Stimulated activated naive B cell treated with anti-CD40 and anti-IgM and Interleukin-4, amounts not matched to agents 10 μg/mL and 1 μg/mL and 100 μg/mL, for 72 hours (primary cell): ENCODE data around the gene KCP.

Source experiments
- ATAC-seq, 2 donors: fragments of 150-1000 bp; cut with Tn5 transposase; replicated peaks; 2 replicates each; pipeline ENCODE4 v1.10.0; 2021; ENCODE audit warnings: moderate library complexity in 1 of 2
- DNase-seq: peaks from one replicate; pipeline ENCODE4 v3.0.0; 2021
- H3K27ac Mint-ChIP-seq: one replicate; pipeline ENCODE4 v1.8.0; 2022; ENCODE audit warnings: mild to moderate bottlenecking, mixed read lengths
- H3K27me3 Mint-ChIP-seq, 2 donors: one replicate each; pipeline ENCODE4 v1.8.0; 2022; ENCODE audit warnings: mixed read lengths in 2 of 2
- H3K36me3 Mint-ChIP-seq, 2 donors: one replicate each; pipeline ENCODE4 v1.8.0; 2022; ENCODE audit warnings: mixed read lengths in 2 of 2, mild to moderate bottlenecking in 1 of 2
- H3K4me1 Mint-ChIP-seq, 2 donors: one replicate each; pipeline ENCODE4 v1.8.0; 2022; ENCODE audit warnings: mixed read lengths in 2 of 2, mild to moderate bottlenecking in 1 of 2
- H3K4me3 Mint-ChIP-seq, 2 donors: one replicate each; pipeline ENCODE4 v1.8.0; 2022; ENCODE audit warnings: mild to moderate bottlenecking in 2 of 2, mixed read lengths in 2 of 2, moderate library complexity in 1 of 2
- H3K9me3 Mint-ChIP-seq, 2 donors: one replicate each; pipeline ENCODE4 v1.8.0; 2022; ENCODE audit warnings: mixed read lengths in 2 of 2, mild to moderate bottlenecking in 1 of 2

The KCP gene

DNA sequence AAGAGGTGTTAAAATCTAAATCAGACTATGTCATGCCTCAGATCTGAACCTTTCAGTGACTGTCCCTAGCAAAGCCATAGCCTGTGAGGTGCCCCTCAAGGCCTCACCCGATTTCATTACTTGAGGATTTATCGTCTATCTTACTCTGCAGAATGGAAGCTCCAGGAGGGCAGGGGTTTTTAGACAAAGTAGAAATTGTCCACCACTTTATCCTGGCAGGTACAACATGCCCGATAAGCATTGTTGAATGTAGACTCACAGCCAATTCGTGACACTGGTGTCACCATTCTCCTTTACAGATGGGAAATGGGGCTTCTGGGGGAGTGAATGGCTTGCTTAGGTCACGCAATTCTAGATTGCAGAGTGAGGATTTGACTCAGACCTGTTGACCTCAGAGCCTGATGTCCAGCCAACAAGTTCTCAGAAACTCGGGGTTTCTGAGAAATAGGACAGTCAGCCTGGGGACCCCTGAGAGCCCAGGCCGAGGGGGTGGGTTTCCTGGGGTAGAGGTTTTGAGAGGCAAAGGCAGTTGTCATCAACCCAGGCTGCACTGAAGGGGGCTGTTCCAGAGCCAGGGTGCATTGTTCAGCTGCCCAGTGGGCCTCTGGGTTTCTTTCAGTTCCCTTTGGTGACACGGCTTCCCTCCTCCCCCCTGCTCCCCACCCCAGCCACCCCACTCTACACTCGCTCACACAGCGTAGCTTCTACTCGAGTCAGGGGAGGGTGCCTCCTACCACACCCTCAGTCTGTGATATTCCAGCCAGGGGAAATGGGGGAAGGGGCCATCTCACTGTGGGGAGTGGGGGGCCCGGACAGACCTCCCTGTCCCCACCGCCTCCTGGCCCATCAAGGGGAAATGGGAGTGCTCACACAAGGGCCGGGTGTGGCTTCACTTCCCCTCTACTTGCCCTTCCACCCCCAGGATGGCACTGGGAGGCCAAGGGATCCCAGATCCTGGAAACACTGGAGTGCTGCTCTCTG lies 24.1 kb upstream of the KCP start:
- H3K27ac Mint-ChIP-seq, result peak overlapping the region; percentile 94
- H3K9me3 Mint-ChIP-seq, result peaks cover 0 to 3% of the 10 kb centered on the region in 2 donors
- H3K27me3 Mint-ChIP-seq, result no peaks in the 10 kb centered on the region
- H3K4me3 Mint-ChIP-seq, result peak overlapping the region; percentile 57 to 79
- H3K36me3 Mint-ChIP-seq, result peaks cover 15 to 18% of the 10 kb centered on the region in 2 donors
- peak; percentile 23 to 43 for ATAC-seq
- peaks cover 31 to 59% of the 10 kb centered on the region in 2 donors for H3K4me1 Mint-ChIP-seq
- peak; percentile 49 for DNase-seq

DNA sequence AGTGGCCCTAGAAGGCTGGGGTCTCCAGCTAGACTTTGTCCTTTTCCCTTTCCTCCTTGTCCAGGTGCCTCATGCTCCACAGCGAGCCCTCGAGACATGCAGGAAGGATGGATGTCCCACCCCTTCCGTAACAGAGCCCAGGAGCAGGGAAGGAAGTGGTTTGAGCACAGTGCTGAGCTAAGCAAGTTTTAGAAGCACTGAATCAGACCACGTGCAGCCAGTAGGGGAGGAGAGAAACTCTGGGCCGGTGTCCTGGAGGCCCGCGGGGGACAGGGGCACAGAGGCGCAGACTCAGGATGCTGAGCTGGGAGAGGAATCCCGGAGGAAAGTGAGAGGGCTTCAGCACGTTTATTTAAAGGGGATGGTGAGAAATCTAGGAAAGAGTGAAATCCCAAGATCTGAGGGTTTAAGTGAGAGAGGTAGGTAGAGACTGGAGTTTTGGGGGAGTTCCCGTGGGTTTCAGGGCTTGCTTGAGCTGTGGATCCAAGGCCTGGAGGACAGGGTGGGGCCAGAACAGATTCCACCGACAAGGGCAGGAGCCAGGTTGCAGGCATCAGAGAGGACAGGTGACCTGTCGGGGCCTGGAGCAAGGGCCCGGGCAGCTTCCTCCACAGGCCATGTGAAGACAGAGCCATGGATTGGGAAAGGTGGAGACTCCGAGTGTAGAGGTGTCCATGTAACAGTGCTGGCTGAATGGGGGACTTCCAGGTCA lies 22.8 kb upstream of the KCP start:
- Mint-ChIP-seq H3K9me3 (peaks cover 0 to 3% of the 10 kb centered on the region in 2 donors), H3K4me3 (peak overlapping the region; percentile 79 to 83), H3K36me3 (peaks cover 11 to 14% of the 10 kb centered on the region in 2 donors), H3K4me1 (peaks cover 26 to 53% of the 10 kb centered on the region in 2 donors), H3K27ac (peak overlapping the region; percentile 98), H3K27me3 (no peaks in the 10 kb centered on the region)
- DNase-seq, result no peak
- peak; percentile 28 to 30 for ATAC-seq

DNA sequence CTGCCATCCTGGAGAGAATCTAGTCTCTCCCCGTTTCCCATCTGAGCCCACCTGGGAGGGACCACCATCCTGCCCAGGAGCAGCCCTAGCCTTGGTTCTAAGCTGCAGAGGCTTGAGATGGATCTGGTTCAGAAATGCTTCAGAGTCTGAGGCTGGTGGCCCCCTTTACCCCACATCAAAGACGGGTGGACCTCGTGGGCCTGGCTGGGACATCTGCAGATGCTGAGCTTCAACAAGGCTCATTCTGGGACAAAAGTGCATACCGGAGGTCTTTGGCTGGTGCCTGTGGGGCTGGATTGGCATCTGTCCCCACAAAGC lies 22.3 kb upstream of the KCP start:
- H3K4me3 Mint-ChIP-seq, result peak overlapping the region; percentile 15 to 79
- H3K36me3 Mint-ChIP-seq, result peaks cover 10 to 12% of the 10 kb centered on the region in 2 donors
- H3K27me3 Mint-ChIP-seq, result no peaks in the 10 kb centered on the region
- H3K27ac Mint-ChIP-seq, result peak overlapping the region; percentile 98
- peaks cover 26 to 53% of the 10 kb centered on the region in 2 donors for H3K4me1 Mint-ChIP-seq
- ATAC-seq (no peak), DNase-seq (no peak)
- H3K9me3 Mint-ChIP-seq, result peaks cover 0 to 3% of the 10 kb centered on the region in 2 donors

DNA sequence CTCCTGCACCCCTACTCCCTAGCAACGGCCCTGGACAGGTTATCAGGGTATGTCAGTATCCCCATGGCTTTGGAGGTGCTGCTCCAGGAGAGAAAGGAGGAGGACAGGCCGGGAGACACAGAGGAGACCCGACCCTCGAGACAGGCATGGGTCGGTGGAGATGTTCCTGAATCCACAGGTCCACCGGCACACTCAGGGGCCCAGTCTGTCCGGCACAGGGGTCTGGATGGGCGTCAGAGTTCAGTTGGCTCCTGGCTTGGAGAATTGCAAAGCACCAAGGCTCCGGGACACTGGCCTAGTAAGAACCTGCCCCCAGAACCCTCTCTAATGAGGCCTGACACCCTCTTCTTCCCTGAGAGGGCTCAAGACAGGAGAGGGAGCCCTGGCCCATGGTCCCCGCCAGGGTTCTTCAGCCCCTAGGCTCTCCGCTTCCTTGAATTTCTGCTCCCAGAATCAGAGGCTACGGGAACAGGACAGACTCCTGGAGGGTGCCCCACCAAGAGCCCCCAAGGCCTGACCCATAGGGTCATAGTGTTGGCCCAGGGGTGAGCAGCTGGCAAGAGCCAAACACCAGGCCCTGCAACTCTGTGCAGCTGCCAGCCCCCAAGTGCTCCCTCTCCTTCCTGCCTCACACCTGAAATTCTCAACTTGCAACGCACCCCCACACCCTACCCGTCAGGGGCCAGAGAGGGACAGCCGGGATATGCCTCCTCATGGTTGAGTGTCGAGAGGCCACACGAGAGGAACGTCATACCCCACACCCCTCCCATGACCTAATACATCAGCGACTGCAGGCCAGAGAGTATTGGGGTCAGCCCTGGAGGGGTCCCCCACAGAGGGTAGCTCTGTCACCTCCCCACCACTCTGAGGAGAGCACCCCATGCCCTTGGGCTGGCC lies 21.7 kb upstream of the KCP start:
- Mint-ChIP-seq H3K27me3 (no peaks in the 10 kb centered on the region), H3K4me3 (peak overlapping the region in 1 of 2 donors; percentile 19)

GRCh38 chr7:128931190-128931798 lies 20.8 kb upstream of the KCP start:
- DNase-seq, result no peak
- peak overlapping the region; percentile 42 for H3K27ac Mint-ChIP-seq
- peaks cover 19 to 40% of the 10 kb centered on the region in 2 donors for H3K4me1 Mint-ChIP-seq
- ATAC-seq, result no peak
- H3K4me3 Mint-ChIP-seq, result no peak overlapping the region
- H3K36me3 Mint-ChIP-seq, result peaks cover 2 to 6% of the 10 kb centered on the region in 2 donors
- H3K9me3 Mint-ChIP-seq, result peaks cover 0 to 3% of the 10 kb centered on the region in 2 donors
- H3K27me3 Mint-ChIP-seq, result no peaks in the 10 kb centered on the region

More for the DNA sequence above, 21.7 kb upstream of the KCP start:
- peaks cover 24 to 50% of the 10 kb centered on the region in 2 donors for H3K4me1 Mint-ChIP-seq
- H3K36me3 Mint-ChIP-seq, result peaks cover 7 to 10% of the 10 kb centered on the region in 2 donors
- ATAC-seq, result no peak
- DNase-seq, result no peak
- H3K27ac Mint-ChIP-seq, result peak overlapping the region; percentile 98
- peaks cover 0 to 3% of the 10 kb centered on the region in 2 donors for H3K9me3 Mint-ChIP-seq

DNA sequence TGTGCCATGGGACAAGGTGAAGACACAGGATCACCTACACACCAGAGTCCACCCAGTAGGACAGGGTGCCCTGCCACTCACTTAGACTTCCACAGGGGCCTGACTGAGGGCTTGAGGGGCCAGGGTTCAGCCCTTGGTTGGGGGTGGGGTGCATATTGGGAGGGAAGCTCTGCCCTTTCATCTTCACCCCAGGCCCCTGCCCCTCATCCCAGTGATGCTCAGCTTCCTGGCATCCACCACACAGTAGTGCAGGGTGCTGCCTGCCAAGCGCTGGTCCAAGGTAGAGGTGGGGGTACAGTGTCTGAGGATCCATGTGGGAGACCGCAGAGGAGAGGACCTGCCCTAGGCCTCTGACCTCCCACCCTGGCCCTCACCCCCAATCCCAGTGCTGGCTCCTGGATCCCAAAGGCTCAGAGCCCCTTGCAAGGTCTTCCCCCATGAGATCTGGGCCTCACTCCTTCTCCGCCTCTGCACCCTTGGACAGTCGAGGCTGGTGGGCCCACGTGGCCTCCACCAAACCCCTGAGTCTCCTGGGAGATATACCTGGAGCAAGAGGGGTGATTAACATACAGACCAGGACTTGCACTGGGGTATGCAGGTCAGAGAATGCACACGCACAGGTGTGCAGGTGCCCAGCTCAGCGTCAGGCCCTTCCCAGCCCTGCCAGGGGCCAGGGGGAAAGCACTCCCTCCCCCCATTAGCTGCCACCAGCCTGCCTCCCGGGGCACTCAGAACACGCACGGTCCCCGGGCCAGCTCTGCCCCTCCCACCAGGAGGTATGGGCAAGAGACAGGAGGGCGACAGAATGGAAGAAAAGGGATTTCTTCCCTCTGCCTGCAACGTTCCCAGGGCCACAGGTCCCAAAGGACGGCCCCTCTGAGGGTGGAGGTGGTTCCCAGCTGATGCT lies 18.6 kb upstream of the KCP start:
- Mint-ChIP-seq H3K9me3 (peaks cover 0 to 3% of the 10 kb centered on the region in 2 donors), H3K4me1 (peaks cover 11 to 20% of the 10 kb centered on the region in 2 donors), H3K27ac (no peak overlapping the region), H3K27me3 (no peaks in the 10 kb centered on the region), H3K36me3 (peaks cover 2 to 6% of the 10 kb centered on the region in 2 donors), H3K4me3 (no peak overlapping the region)
- DNase-seq (no peak), ATAC-seq (no peak)

DNA sequence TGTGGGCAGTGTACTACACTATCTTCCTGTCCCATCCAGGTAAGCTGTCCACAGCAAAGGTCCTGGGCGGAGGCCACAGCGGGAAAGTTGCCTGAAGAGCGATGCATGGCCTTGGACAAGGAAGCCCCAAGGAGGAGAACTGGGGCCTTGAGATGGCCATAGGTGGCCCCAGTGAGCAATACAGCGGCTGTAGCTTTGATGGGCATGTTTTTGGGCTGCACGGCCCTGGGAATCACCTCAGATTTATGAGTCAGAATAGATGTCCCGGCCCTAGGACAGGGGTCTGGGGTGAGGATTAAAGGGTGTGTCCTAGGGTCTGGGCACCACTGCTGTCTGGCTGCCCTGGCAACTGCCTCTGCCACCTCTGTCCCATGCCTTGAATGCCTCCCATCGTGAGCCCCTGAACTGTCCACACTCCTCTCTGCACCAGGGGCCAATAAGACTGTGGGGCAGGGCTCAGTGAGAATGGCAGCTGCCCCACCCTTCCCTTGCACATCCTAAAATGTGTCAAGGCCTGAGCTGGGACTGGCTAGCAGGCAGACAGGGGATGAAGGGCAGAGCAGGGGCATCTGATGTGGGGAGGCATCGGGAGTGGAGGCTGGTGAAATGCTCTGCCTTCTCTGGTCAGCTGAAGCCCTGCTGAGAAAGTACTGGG lies 17.8 kb upstream of the KCP start:
- Mint-ChIP-seq H3K4me3 (no peak overlapping the region), H3K9me3 (peaks cover 0 to 2% of the 10 kb centered on the region in 2 donors), H3K27me3 (no peaks in the 10 kb centered on the region), H3K4me1 (peaks cover 6 to 12% of the 10 kb centered on the region in 2 donors), H3K36me3 (peaks cover under 1 to 2% of the 10 kb centered on the region in 2 donors), H3K27ac (no peak overlapping the region)
- no peak for ATAC-seq
- DNase-seq, result no peak

DNA sequence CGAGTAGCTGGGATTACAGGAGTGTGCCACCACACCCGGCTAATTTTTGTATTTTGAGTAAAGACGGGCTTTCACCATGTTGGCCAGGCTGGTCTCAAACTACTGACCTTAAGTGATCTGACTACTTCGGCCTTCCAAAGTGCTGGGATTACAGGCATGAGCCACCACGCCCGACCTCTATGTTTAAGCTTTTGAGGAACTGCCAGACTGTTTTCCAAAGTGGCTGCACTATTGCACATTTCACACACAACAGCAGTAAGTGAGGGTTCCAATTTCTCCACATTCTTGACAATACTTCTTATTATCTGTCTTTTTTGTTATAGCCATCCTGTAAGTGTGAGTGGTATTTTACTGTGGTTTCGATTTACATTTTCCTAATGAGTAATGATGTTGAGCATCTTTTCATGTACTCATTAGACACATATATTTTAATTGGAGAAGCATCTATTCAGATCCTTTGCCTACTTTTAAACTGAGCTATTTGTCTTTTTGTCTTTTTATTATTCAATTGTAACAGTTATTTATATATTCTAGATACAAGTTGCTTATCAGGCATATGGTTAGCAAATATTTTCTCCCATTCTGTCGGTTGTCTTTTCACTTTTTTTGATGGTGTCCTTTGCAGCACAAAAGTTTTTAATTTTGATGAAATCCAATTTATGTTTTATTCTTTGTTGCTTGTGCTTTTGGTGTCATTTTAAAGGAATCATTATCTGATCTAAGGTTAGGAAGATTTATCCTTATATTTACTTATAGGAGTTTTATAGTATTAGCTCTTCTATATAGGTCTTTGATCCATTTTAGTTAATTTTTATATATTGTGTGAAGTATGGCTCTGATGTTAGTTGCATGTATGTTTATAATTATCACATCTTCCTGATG lies 14.4 kb upstream of the KCP start:
- H3K4me1 Mint-ChIP-seq, result peaks cover 11 to 12% of the 10 kb centered on the region in 2 donors
- H3K27ac Mint-ChIP-seq, result no peak overlapping the region
- no peaks in the 10 kb centered on the region for H3K36me3 Mint-ChIP-seq
- ATAC-seq, result no peak
- H3K27me3 Mint-ChIP-seq, result peaks cover 5% of the 10 kb centered on the region in 2 donors
- no peak overlapping the region for H3K4me3 Mint-ChIP-seq
- no peak for DNase-seq
- no peaks in the 10 kb centered on the region for H3K9me3 Mint-ChIP-seq

GRCh38 chr7:128923411-128923800 lies 12.9 kb upstream of the KCP start:
- H3K27ac Mint-ChIP-seq, result no peak overlapping the region
- ATAC-seq, result no peak
- peaks cover 11 to 12% of the 10 kb centered on the region in 2 donors for H3K4me1 Mint-ChIP-seq
- no peaks in the 10 kb centered on the region for H3K36me3 Mint-ChIP-seq
- DNase-seq, result no peak
- no peaks in the 10 kb centered on the region for H3K9me3 Mint-ChIP-seq
- H3K4me3 Mint-ChIP-seq, result no peak overlapping the region
- H3K27me3 Mint-ChIP-seq, result peaks cover 5% of the 10 kb centered on the region in 2 donors

GRCh38 chr7:128922496-128923410 lies 12.2 kb upstream of the KCP start:
- peaks cover 11 to 12% of the 10 kb centered on the region in 2 donors for H3K4me1 Mint-ChIP-seq

More at GRCh38 chr7:128922496-128923410, 12.2 kb upstream of the KCP start:
- no peaks in the 10 kb centered on the region for H3K36me3 Mint-ChIP-seq
- DNase-seq (no peak), ATAC-seq (no peak)
- H3K9me3 Mint-ChIP-seq, result no peaks in the 10 kb centered on the region
- peaks cover 5 to 8% of the 10 kb centered on the region in 2 donors for H3K27me3 Mint-ChIP-seq
- no peak overlapping the region for H3K4me3 Mint-ChIP-seq
- H3K27ac Mint-ChIP-seq, result no peak overlapping the region
